GM10248 (cell line): ENCODE results near the gene PXT1.

Experiments used
- CTCF ChIA-PET: fragments of 300-600 bp; sonication (Branson Sonifier 250); formaldehyde crosslinking; extraction: SDS; loops from one replicate; lab custom pipeline; 2021; ENCODE audit warnings: antibody characterized with exemption; lab: Yijun Ruan, JAX
- POLR2A ChIA-PET: fragments of 350-650 bp; sonication (Branson Sonifier 250); formaldehyde crosslinking; extraction: SDS; loops from one replicate; lab custom pipeline; 2020; ENCODE audit warnings: antibody characterized with exemption; lab: Yijun Ruan, JAX
- DNase-seq: peaks from one replicate; pipeline ENCODE4 v3.0.0; 2012; ENCODE audit errors: extremely low spot score
- TF ChIP-seq, protein P1 (sequence below): IDR thresholded peaks from 2 replicates; pipeline ENCODE4 v1.5.1; 2012; ENCODE audit warnings: mild to moderate bottlenecking, low read depth; ENCODE audit errors: extremely low read depth, missing control alignments, control extremely low read depth

PXT1 gene

DNA sequence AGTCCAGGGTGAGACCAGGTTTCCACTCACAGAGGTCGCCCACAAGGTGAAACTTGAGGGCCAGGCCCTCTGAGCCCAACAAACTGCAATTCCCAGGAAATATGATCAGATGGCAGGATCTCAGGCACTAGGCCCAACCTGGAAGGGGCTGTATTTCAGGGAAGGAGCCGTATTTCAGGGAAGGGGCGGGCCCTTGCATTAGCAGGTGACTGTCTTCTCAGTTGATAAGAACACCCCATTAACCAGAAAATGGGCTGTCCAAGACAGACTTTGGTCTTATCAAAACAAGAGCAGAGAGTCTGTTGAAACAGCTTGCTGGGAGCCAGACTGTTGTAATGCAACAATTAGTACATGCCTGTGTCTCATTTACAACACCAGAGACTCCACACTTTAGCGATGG lies 95.0 kb downstream of the PXT1 start:
- no peak for DNase-seq
- TF ChIP-seq, protein P1, sequence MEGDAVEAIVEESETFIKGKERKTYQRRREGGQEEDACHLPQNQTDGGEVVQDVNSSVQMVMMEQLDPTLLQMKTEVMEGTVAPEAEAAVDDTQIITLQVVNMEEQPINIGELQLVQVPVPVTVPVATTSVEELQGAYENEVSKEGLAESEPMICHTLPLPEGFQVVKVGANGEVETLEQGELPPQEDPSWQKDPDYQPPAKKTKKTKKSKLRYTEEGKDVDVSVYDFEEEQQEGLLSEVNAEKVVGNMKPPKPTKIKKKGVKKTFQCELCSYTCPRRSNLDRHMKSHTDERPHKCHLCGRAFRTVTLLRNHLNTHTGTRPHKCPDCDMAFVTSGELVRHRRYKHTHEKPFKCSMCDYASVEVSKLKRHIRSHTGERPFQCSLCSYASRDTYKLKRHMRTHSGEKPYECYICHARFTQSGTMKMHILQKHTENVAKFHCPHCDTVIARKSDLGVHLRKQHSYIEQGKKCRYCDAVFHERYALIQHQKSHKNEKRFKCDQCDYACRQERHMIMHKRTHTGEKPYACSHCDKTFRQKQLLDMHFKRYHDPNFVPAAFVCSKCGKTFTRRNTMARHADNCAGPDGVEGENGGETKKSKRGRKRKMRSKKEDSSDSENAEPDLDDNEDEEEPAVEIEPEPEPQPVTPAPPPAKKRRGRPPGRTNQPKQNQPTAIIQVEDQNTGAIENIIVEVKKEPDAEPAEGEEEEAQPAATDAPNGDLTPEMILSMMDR = no peak
- ChIA-PET POLR2A (no interaction called here), CTCF (interaction anchor here (4.1 to 17.7 kb wide), 2 partner anchors 9 to 45 kb away, joined by 14 to 323 read pairs; no protein-coding TSS in a partner anchor)

- TF ChIP-seq, protein P1 = no peak
- no peak for DNase-seq
- CTCF ChIA-PET = interaction anchor here (0.9 to 17.7 kb wide), 4 partner anchors 10 to 157 kb away, joined by 3 to 323 read pairs (median 8); no protein-coding TSS in a partner anchor
- POLR2A ChIA-PET = no interaction called here
These were observed 96.0 kb downstream of the PXT1 start for GRCh38 chr6:36346486-36347273.

GRCh38 chr6:36345681-36346466 lies 96.8 kb downstream of the PXT1 start:
- ChIA-PET POLR2A (no interaction called here), CTCF (interaction anchor here (0.9 to 17.7 kb wide), 5 partner anchors 11 to 158 kb away, joined by 3 to 323 read pairs (median 3); no protein-coding TSS in a partner anchor)
- TF ChIP-seq, protein P1 = no peak
- DNase-seq = no peak

GRCh38 chr6:36343109-36343680 lies 99.5 kb downstream of the PXT1 start:
- ChIA-PET POLR2A (interaction anchor here (0.6 kb wide), 1 partner anchor 315 kb away, joined by 14 read pairs; no protein-coding TSS in a partner anchor), CTCF (interaction anchor here (1.1 to 17.7 kb wide), 3 partner anchors 14 to 41 kb away, joined by 3 to 323 read pairs (median 6); no protein-coding TSS in a partner anchor)
- TF ChIP-seq, protein P1 = no peak
- no peak for DNase-seq

- CTCF ChIA-PET = interaction anchor here (0.6 to 17.7 kb wide), 33 partner anchors 8 to 437 kb away, joined by 3 to 323 read pairs (median 4); no protein-coding TSS in a partner anchor
- POLR2A ChIA-PET = interaction anchor here (1.4 kb wide), 1 partner anchor 18 kb away, joined by 4 read pairs; no protein-coding TSS in a partner anchor
- peak; percentile 83 for DNase-seq
- TF ChIP-seq, protein P1 = peak; percentile 96
These were observed 101.8 kb downstream of the PXT1 start for GRCh38 chr6:36340618-36341454.
